Kidney (tissue), 14 donors: ENCODE results near the gene FAM13C. TPM values are rescaled to one million over a fixed set of nuclear protein-coding genes. Genes with fewer than 3 reads are reported as not detected.

Source experiments
- DNase-seq, 5 donors: peaks; one replicate each; pipeline ENCODE4 v3.0.0-alpha.2; 2013 to 2020
- FAIRE-seq: peaks from 2 replicates; lab custom pipeline; 2012; peaks lifted over from hg19 to GRCh38; lab: Jason Lieb, UNC
- H3K27ac ChIP-seq, 2 donors: one replicate each; pipeline ENCODE4 v1.7.0; 2013; ENCODE audit warnings: low read depth in 2 of 2, low read length in 2 of 2, inconsistent platforms in 1 of 2
- H3K27me3 ChIP-seq: one replicate; pipeline ENCODE4 v1.7.1; 2013; ENCODE audit warnings: low read length, inconsistent platforms; ENCODE audit not compliant: control insufficient read depth, insufficient read depth
- H3K36me3 ChIP-seq, 3 donors: one replicate each; pipeline versions ENCODE4 v1.7.0 to v1.7.1; 2013; ENCODE audit warnings: low read length in 3 of 3, control low read depth in 1 of 3, inconsistent platforms in 1 of 3; ENCODE audit not compliant: insufficient read depth in 3 of 3, control insufficient read depth in 2 of 3
- H3K4me1 ChIP-seq, 3 donors: one replicate each; pipeline versions ENCODE4 v1.7.0 to v1.7.1; 2013; ENCODE audit warnings: low read length in 3 of 3, inconsistent platforms in 1 of 3, low read depth in 1 of 3; ENCODE audit not compliant: control insufficient read depth in 2 of 3, insufficient read depth in 2 of 3
- H3K4me3 ChIP-seq, 3 donors: one replicate each; pipeline versions ENCODE4 v1.7.0 to v1.8.1; 2013; ENCODE audit warnings: low read length in 3 of 3, control low read depth in 1 of 3, inconsistent platforms in 1 of 3
- H3K9ac ChIP-seq, 3 donors: one replicate each; pipeline versions ENCODE4 v1.7.0 to v1.7.1; 2013; ENCODE audit warnings: low read length in 3 of 3, control low read depth in 1 of 3, inconsistent platforms in 1 of 3
- H3K9me3 ChIP-seq, 3 donors: one replicate each; pipeline versions ENCODE4 v1.7.0 to v1.7.1; 2013; ENCODE audit warnings: low read length in 3 of 3, control low read depth in 1 of 3, inconsistent platforms in 1 of 3; ENCODE audit not compliant: control insufficient read depth in 2 of 3, insufficient read depth in 1 of 3
- intact Hi-C: fragments of 100-400 bp; cut with DNase I; formaldehyde crosslinking; loops from one replicate; pipeline ENCODE4 v1.11.1; 2022
- polyA plus RNA-seq: library from polyadenylated mRNA; stranded (reverse); fragments of 350-450 nt; fragmentation: Illumina TruSeq; extraction: RNeasy Lipid Tissue Mini Kit (QIAGEN cat#74804); gene quantifications from one replicate; pipeline ENCODE4 v1.2.3, GENCODE V29; 2014; ENCODE audit warnings: low read depth, low replicate concordance; ENCODE audit not compliant: insufficient read depth
- total RNA-seq: library from RNA; stranded (reverse); fragmentation: NEBNext Ultra II Directional; extraction: Animal tissue kit (Norgen Biotek cat#: 25700); gene quantifications from one replicate; pipeline ENCODE4 v1.2.1, GENCODE V29; 2021
- TF ChIP-seq, protein P1 (sequence below): IDR thresholded peaks from 3 replicates; pipeline ENCODE4 v1.5.1; 2012; ENCODE audit warnings: mild to moderate bottlenecking, moderate library complexity, borderline replicate concordance; ENCODE audit not compliant: insufficient read depth; ENCODE audit errors: extremely low read depth
- donor health status: control.
- donor health status: control.
- donor health status: control.
- donor health status: control.
- donor health status: control.
- donor health status: DM: yes; HTN: yes; CAD: no.
- donor health status: Normal renal cell carcinoma (clear cell type).

FAM13C gene
- total and polyA plus RNA-seq, 2 donors from 2014 or later, result 1.5 to 8.8 TPM

DNA sequence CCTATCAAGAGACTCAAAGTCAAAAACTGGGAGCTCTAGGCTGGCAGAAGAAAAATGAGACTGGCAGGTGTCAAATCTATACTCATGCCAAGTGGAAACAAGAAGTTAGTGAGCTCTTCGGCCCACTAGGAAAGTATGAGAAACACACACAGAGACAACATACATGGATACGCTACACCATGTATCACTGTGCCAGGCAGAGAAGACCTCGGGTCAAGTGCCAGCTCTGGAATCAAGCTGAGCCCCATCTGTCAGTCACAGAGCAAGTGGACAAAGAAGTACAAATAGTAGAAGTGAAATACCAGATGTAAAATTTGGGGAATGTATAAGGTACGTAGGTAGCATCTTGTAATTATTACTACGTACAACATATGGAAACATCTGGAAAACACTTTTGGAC lies 62.4 kb downstream of the FAM13C start:
- TF ChIP-seq, protein P1, sequence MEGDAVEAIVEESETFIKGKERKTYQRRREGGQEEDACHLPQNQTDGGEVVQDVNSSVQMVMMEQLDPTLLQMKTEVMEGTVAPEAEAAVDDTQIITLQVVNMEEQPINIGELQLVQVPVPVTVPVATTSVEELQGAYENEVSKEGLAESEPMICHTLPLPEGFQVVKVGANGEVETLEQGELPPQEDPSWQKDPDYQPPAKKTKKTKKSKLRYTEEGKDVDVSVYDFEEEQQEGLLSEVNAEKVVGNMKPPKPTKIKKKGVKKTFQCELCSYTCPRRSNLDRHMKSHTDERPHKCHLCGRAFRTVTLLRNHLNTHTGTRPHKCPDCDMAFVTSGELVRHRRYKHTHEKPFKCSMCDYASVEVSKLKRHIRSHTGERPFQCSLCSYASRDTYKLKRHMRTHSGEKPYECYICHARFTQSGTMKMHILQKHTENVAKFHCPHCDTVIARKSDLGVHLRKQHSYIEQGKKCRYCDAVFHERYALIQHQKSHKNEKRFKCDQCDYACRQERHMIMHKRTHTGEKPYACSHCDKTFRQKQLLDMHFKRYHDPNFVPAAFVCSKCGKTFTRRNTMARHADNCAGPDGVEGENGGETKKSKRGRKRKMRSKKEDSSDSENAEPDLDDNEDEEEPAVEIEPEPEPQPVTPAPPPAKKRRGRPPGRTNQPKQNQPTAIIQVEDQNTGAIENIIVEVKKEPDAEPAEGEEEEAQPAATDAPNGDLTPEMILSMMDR, result no peak
- DNase-seq (no peak), FAIRE-seq (no peak)
- no peaks in the 10 kb centered on the region for H3K27me3 ChIP-seq
- no peaks in the 10 kb centered on the region for H3K4me1 ChIP-seq
- H3K36me3 ChIP-seq, result no peaks in the 10 kb centered on the region
- no peak overlapping the region for H3K27ac ChIP-seq
- H3K9ac ChIP-seq, result no peak overlapping the region
- no peak overlapping the region for H3K4me3 ChIP-seq
- no peaks in the 10 kb centered on the region for H3K9me3 ChIP-seq
- intact Hi-C loops, result no loop called here

DNA sequence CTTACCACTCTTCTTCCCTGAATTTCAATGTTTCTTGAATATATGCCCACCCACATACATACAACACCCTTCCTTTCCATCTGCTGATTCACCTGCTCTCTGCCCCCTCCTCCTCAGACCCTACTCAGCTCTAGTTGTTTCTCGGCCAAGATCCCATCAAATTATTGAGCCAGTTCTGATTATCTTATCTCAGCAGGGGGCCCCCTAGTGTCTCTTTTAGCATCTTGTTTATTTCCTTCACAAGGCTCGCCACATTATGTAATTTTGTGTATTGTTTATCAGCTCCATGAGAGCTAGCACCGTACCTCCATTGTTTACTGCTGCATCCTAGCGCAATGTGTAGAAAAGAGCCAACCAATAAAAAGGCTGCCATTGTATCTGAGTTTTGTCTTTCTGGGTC lies 71.9 kb downstream of the FAM13C start:
- no peak overlapping the region for H3K9ac ChIP-seq
- intact Hi-C loops, result no loop called here
- TF ChIP-seq, protein P1, result no peak
- DNase-seq, result no peak
- no peak overlapping the region for H3K4me3 ChIP-seq
- FAIRE-seq, result no peak
- no peaks in the 10 kb centered on the region for H3K27me3 ChIP-seq
- no peaks in the 10 kb centered on the region for H3K36me3 ChIP-seq
- no peak overlapping the region for H3K27ac ChIP-seq
- no peaks in the 10 kb centered on the region for H3K4me1 ChIP-seq
- H3K9me3 ChIP-seq, result no peaks in the 10 kb centered on the region

DNA sequence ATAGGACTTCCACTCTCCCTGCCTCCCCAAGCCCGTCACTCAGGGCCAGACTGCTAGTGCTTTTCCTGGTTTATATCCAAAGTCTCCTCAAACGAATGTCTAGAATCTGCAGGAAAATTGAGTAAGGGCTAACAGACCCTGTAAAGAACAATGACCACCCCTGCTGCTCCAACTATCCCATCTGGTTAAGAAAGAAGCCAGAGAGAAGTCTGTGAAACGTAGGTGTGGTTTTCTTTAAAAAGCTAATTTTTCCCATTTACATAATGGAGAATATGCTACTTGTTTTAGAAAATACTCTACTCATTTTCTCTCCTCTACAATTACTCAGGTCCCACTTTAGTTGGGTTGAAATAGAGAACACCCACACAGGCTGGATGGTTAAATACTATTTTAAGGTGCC lies 72.5 kb downstream of the FAM13C start:
- no peak for FAIRE-seq
- Histone ChIP-seq H3K36me3 (no peaks in the 10 kb centered on the region), H3K4me3 (no peak overlapping the region), H3K27ac (no peak overlapping the region), H3K9me3 (no peaks in the 10 kb centered on the region), H3K9ac (no peak overlapping the region), H3K27me3 (no peaks in the 10 kb centered on the region), H3K4me1 (no peaks in the 10 kb centered on the region)
- TF ChIP-seq, protein P1, result no peak
- intact Hi-C loops, result no loop called here
- no peak for DNase-seq

DNA sequence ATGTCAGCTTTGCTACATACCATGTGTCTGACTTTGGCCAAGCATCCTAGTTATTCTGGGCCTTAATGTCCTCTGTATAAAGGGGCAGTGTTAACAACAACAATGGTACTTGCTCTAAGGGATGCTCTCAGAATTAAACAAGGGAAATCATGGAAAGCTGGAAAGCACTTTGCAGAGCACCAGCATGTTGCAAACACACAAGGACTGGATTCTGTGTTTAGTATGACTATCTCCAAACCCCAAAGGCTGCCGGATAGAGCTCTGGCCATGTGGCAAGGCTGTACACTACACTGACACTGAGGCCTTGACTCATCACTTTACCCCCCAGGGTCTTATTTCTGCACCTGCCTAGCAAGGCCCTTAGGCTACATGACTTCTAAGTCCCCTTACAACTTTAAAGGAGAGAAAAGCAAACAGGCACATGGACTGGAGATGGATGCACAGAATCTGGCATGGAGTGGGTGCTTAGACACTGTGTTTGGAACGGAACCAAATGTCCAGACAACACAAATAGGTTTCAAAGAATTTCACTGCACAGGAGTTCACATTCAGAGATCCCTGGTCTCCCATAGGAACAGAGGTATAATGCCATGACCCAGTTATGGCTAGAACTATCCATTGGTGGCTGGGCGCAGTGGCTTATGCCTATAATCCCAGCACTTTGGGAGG lies 74.6 kb downstream of the FAM13C start:
- Histone ChIP-seq H3K4me3 (no peak overlapping the region), H3K27me3 (no peaks in the 10 kb centered on the region), H3K4me1 (no peaks in the 10 kb centered on the region), H3K36me3 (no peaks in the 10 kb centered on the region), H3K9ac (no peak overlapping the region), H3K9me3 (no peaks in the 10 kb centered on the region), H3K27ac (no peak overlapping the region)
- intact Hi-C loops, result no loop called here
- DNase-seq, result no peak
- TF ChIP-seq, protein P1, result no peak
- FAIRE-seq, result no peak
